Neural cell (in vitro differentiated cells): ENCODE data around the gene LRPPRC.

Source experiments
- CTCF ChIP-seq: fragments of 450-650 bp; IDR thresholded peaks from 2 replicates; pipeline ENCODE4 v1.5.1; 2014; ENCODE audit warnings: antibody characterized with exemption, mild to moderate bottlenecking, moderate library complexity; ENCODE audit not compliant: poor library complexity, severe bottlenecking
- EP300 ChIP-seq: fragments of 450-650 bp; conservative IDR thresholded peaks from 2 replicates; pipeline ENCODE4 v1.6.1; 2014; ENCODE audit warnings: antibody characterized with exemption, mild to moderate bottlenecking, moderate library complexity; ENCODE audit not compliant: poor library complexity, severe bottlenecking
- EZH2 ChIP-seq: fragments of 200-600, 300-800 bp; shearing (Covaris generic), sonication (generic); IDR thresholded peaks from 2 replicates; pipeline ENCODE4 v1.6.1; 2014; ENCODE audit warnings: antibody characterized with exemption, low read length, borderline replicate concordance, mild to moderate bottlenecking; ENCODE audit not compliant: insufficient read depth, poor library complexity, severe bottlenecking
- RAD21 ChIP-seq: fragments of 450-650 bp; conservative IDR thresholded peaks from 2 replicates; pipeline ENCODE4 v1.6.1; 2014; ENCODE audit warnings: antibody characterized with exemption, mild to moderate bottlenecking, moderate library complexity
- SMC3 ChIP-seq: fragments of 450-650 bp; conservative IDR thresholded peaks from 2 replicates; pipeline ENCODE4 v1.6.1; 2014; ENCODE audit warnings: antibody characterized with exemption, mild to moderate bottlenecking, moderate library complexity; ENCODE audit not compliant: poor library complexity

- TF ChIP-seq EP300 (peak; percentile 58), CTCF (peak; percentile 38), SMC3 (no peak), RAD21 (no peak), EZH2 (no peak)
Measured at GRCh38 chr2:43995733-43996533, at the start of gene LRPPRC.
